IMR-90 (cell line): ENCODE results near the gene ARSB. TPM values are rescaled to one million over a fixed set of nuclear protein-coding genes. Genes with fewer than 3 reads are reported as not detected.
A peak's percentile ranks its signal among the peaks of the same experiment; 100 is the strongest.

Experiments
- ATAC-seq: fragments of 200-7000 bp; cut with Tn5 transposase; 2 replicates; pipeline ENCODE4 v1.9.1; 2020; ENCODE audit warnings: low read depth, mild to moderate bottlenecking, moderate library complexity
- BruUV-seq: library from RNA; stranded (reverse); fragments of 400-500 nt; replicated peaks from 2 replicates; lab custom pipeline; 2021; lab: Mats Ljungman, UMichigan
- CTCF ChIA-PET: fragments of 300-600 bp; formaldehyde crosslinking; extraction: SDS; loops from one replicate; lab custom pipeline; 2021; ENCODE audit warnings: antibody characterized with exemption; lab: Yijun Ruan, JAX
- POLR2A ChIA-PET: fragments of 300-600 bp; sonication (Branson Sonifier 250); formaldehyde crosslinking; loops from one replicate; lab custom pipeline; 2022; ENCODE audit warnings: antibody characterized with exemption; ENCODE audit not compliant: unreplicated experiment; lab: Charles Lee
- DNase-seq: peaks from one replicate; pipeline ENCODE4 v3.0.0; 2013
- H2AFZ ChIP-seq: replicated peaks from 2 replicates; pipeline ENCODE3; 2013; ENCODE audit warnings: low read length, mild to moderate bottlenecking; ENCODE audit not compliant: poor library complexity
- H2AK5ac ChIP-seq: 2 replicates; pipeline ENCODE4 v1.6.1; 2013; ENCODE audit warnings: low read depth, low read length, inconsistent platforms
- H2AK9ac ChIP-seq: replicated peaks from 2 replicates; pipeline ENCODE3; 2013; ENCODE audit warnings: mild to moderate bottlenecking, low read depth, low read length, moderate library complexity; ENCODE audit not compliant: poor library complexity
- H2BK120ac ChIP-seq: 2 replicates; pipeline ENCODE4 v1.6.1; 2013; ENCODE audit warnings: low read depth, low read length, inconsistent platforms
- H2BK15ac ChIP-seq: 3 replicates; pipeline ENCODE4 v1.6.1; 2013; ENCODE audit warnings: low read depth, low read length, inconsistent platforms
- H2BK20ac ChIP-seq: 2 replicates; pipeline ENCODE4 v1.6.1; 2013; ENCODE audit warnings: low read depth, mild to moderate bottlenecking, inconsistent platforms, low read length, moderate library complexity
- H2BK5ac ChIP-seq: 2 replicates; pipeline ENCODE4 v1.6.1; 2013; ENCODE audit warnings: mild to moderate bottlenecking, low read depth, low read length, inconsistent platforms; ENCODE audit not compliant: poor library complexity, severe bottlenecking
- H3K14ac ChIP-seq: replicated peaks from 2 replicates; pipeline ENCODE4 v1.6.1; 2013; ENCODE audit warnings: low read depth, low read length, inconsistent platforms
- H3K18ac ChIP-seq: 2 replicates; pipeline ENCODE4 v1.6.1; 2013; ENCODE audit warnings: low read depth, low read length, control low read depth
- H3K23ac ChIP-seq: 2 replicates; pipeline ENCODE4 v1.6.1; 2013; ENCODE audit warnings: low read depth, low read length, inconsistent platforms
- H3K27ac ChIP-seq: 2 replicates; pipeline ENCODE4 v1.5.1; 2013; ENCODE audit warnings: mild to moderate bottlenecking, control low read depth, low read length; ENCODE audit not compliant: insufficient read depth
- H3K27me3 ChIP-seq: 2 replicates; pipeline ENCODE4 v1.6.1; 2013; ENCODE audit warnings: low read length; ENCODE audit not compliant: control insufficient read depth, insufficient read depth
- H3K36me3 ChIP-seq: 2 replicates; pipeline ENCODE4 v1.6.1; 2013; ENCODE audit warnings: low read length, mixed read lengths; ENCODE audit not compliant: control insufficient read depth, insufficient read depth
- H3K4ac ChIP-seq: 2 replicates; pipeline ENCODE4 v1.6.1; 2013; ENCODE audit warnings: low read depth, low read length, inconsistent platforms
- H3K4me1 ChIP-seq: 2 replicates; pipeline ENCODE4 v1.6.1; 2013; ENCODE audit warnings: low read length, mixed read lengths; ENCODE audit not compliant: control insufficient read depth, insufficient read depth
- H3K4me2 ChIP-seq: 2 replicates; pipeline ENCODE4 v1.6.1; 2013; ENCODE audit warnings: low read depth, mild to moderate bottlenecking, control low read depth, low read length, moderate library complexity
- H3K4me3 ChIP-seq: 2 replicates; pipeline ENCODE4 v1.5.1; 2013; ENCODE audit warnings: low read depth, mild to moderate bottlenecking, control low read depth, low read length, moderate library complexity; ENCODE audit not compliant: insufficient read depth
- H3K56ac ChIP-seq: 2 replicates; pipeline ENCODE4 v1.6.1; 2013; ENCODE audit warnings: low read length, inconsistent platforms; ENCODE audit not compliant: insufficient read depth; ENCODE audit errors: extremely low read depth
- H3K79me1 ChIP-seq, 2 experiments: 2 replicates each; pipeline ENCODE4 v1.6.1; 2013; ENCODE audit warnings: low read length in 2 of 2, inconsistent platforms in 1 of 2, low read depth in 1 of 2
- H3K9ac ChIP-seq: 2 replicates; pipeline ENCODE4 v1.6.1; 2013; ENCODE audit warnings: low read depth, low read length, control low read depth
- H3K9me1 ChIP-seq: 2 replicates; pipeline ENCODE4 v1.6.1; 2013; ENCODE audit warnings: low read length, inconsistent platforms; ENCODE audit not compliant: insufficient read depth
- H3K9me3 ChIP-seq: 2 replicates; pipeline ENCODE4 v1.6.1; 2013; ENCODE audit warnings: low read length; ENCODE audit not compliant: control insufficient read depth, insufficient read depth
- H4K20me1 ChIP-seq: 2 replicates; pipeline ENCODE4 v1.6.1; 2013; ENCODE audit warnings: low read length, inconsistent platforms; ENCODE audit not compliant: insufficient read depth
- H4K5ac ChIP-seq: 2 replicates; pipeline ENCODE4 v1.6.1; 2013; ENCODE audit warnings: mild to moderate bottlenecking, low read depth, low read length, control low read depth
- H4K8ac ChIP-seq, 2 experiments: 2 replicates each; pipeline ENCODE4 v1.6.1; 2013; ENCODE audit warnings: low read depth in 2 of 2, low read length in 2 of 2, control low read depth in 1 of 2, inconsistent platforms in 1 of 2
- H4K91ac ChIP-seq: 2 replicates; pipeline ENCODE4 v1.6.1; 2013; ENCODE audit warnings: low read depth, low read length, inconsistent platforms; ENCODE audit not compliant: insufficient read depth
- CEBPB ChIP-seq: IDR thresholded peaks from 2 replicates; pipeline ENCODE4 v1.6.1; 2012; ENCODE audit warnings: low read depth, low read length, improper control_type of control experiment
- POLR2A ChIP-seq: IDR thresholded peaks from 2 replicates; pipeline ENCODE4 v1.6.1; 2012; ENCODE audit warnings: mild to moderate bottlenecking, low read depth, low read length
- WGBS, 2 experiments: methylation state at CpG; one replicate each; pipeline versions ENCODE4 v1.1.5 to v1.1.7; 2013; ENCODE audit warnings: missing lambda C conversion rate in 2 of 2; ENCODE audit not compliant: insufficient read length in 1 of 2; ENCODE audit errors: extremely low coverage in 2 of 2; 5-methylcytosine and 5-hydroxymethylcytosine counted together
- dilution Hi-C: fragments of 300-500 bp; cut with HindIII; formaldehyde crosslinking; loops from one replicate; pipeline ENCODE4 v1.14.3; 2018; ENCODE audit warnings: low sequenced_read_pairs; ENCODE audit not compliant: unreplicated experiment
- in situ Hi-C: fragments of 300-500 bp; cut with MboI; formaldehyde crosslinking; loops from 3 replicates; pipeline ENCODE4 v1.14.3; 2019; ENCODE audit warnings: low sequenced_read_pairs, inconsistent platforms, mixed read lengths
- intact Hi-C: fragments of 100-400 bp; cut with micrococcal nuclease; formaldehyde crosslinking; loops from 2 replicates; pipeline ENCODE4 v1.10.0; 2022
- polyA plus RNA-seq, 3 experiments: library from polyadenylated mRNA; depleted of rRNA; stranded (reverse); fragments of >200 nt; gene quantifications; 2 replicates each; pipeline ENCODE4 v1.2.3, GENCODE V29; 2012; ENCODE audit warnings: low replicate concordance in 1 of 3
- total RNA-seq: library from RNA; depleted of rRNA; stranded (reverse); fragments of >200 nt; gene quantifications from 2 replicates; pipeline ENCODE4 v1.2.3, GENCODE V29; 2012

Gene ARSB
- total and polyA plus RNA-seq, 2 of the 4 experiments (the other 2 are of a cell fraction): 16.0 to 16.3 TPM

DNA sequence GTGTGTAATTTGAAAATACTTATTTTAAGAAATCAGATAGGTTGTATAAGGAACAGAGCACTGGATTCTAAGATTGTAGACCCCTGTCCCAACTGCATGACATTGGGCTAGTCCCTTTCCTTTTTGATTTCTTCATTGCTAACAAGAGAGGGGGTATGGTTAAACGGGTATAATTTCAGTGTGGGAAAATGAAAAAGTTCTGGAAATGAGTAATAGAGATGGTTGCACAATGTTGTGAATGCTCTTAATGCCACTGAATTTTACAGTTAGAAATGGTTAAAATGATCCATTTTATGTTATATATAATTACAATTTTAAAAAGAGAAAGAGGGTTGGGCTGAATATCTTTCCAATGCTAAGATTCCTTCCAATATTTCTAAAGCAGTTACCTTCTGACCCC, 233.2 kb downstream of the ARSB start:
- TF ChIP-seq POLR2A (no peak), CEBPB (peak; percentile 85)
- ATAC-seq: no peak
- Histone ChIP-seq H3K4ac (0 out of 2 replicates have a peak overlapping the region, but pooled peaks have one; percentile 30), H2BK20ac (peak overlapping the region; percentile 5; the same call in 1 of the 2 replicates), H2AFZ (no peak overlapping the region), H2BK120ac (0 out of 2 replicates have a peak overlapping the region, but pooled peaks have one; percentile 36), H2AK5ac (peak overlapping the region; percentile 19; the same call in 1 of the 2 replicates), H4K8ac (no peak overlapping the region), H3K14ac (no peak overlapping the region), H4K91ac (no peak overlapping the region), H3K4me2 (no peak overlapping the region), H4K5ac (no peak overlapping the region), H3K36me3 (no peaks in the 10 kb centered on the region), H3K9ac (no peak overlapping the region), H2AK9ac (no peak overlapping the region), H2BK5ac (no peak overlapping the region), H3K9me1 (peaks cover 13% of the 10 kb centered on the region; the same call in 1 of the 2 replicates), H3K9me3 (no peaks in the 10 kb centered on the region), H3K4me1 (peaks cover 27% of the 10 kb centered on the region), H3K56ac (no peak overlapping the region), H3K23ac (no peak overlapping the region), H4K20me1 (no peaks in the 10 kb centered on the region; the same call in 1 of the 2 replicates), H3K79me1 (no peaks in the 10 kb centered on the region), H3K18ac (0 out of 2 replicates have a peak overlapping the region, but pooled peaks have one; percentile 16), H3K4me3 (no peak overlapping the region), H3K27ac (no peak overlapping the region), H2BK15ac (no peak overlapping the region; the same call in 2 of the 3 replicates), H3K27me3 (peaks cover 2% of the 10 kb centered on the region; the same call in 1 of the 2 replicates)
- dilution Hi-C loops (no loop called here), intact Hi-C loops (no loop called here), in situ Hi-C loops (no loop called here)
- ChIA-PET POLR2A (no interaction called here), CTCF (no interaction called here)
- peak; percentile 31 for DNase-seq
- WGBS, 2 experiments: no CpG with 5 or more reads among the region's 1 CpG
- no TSS peak for BruUV-seq
